AG10803 (cell line): ENCODE data around the gene CASKIN1.

Experiments
- DNase-seq: peaks from one replicate; pipeline ENCODE4 v3.0.0; 2010; ENCODE audit warnings: low read depth
- H3K4me3 ChIP-seq: 2 replicates; pipeline ENCODE4 v1.5.1; 2011; ENCODE audit warnings: mild to moderate bottlenecking, low read length, control low read depth
- TF ChIP-seq, protein P1 (sequence below): conservative IDR thresholded peaks from 2 replicates; pipeline ENCODE4 v1.5.1; 2011; ENCODE audit warnings: mild to moderate bottlenecking, low read length, control low read depth, inconsistent platforms

CASKIN1 gene

GRCh38 chr16:2196981-2197511, 641 bp upstream of the CASKIN1 start:
- DNase-seq = no peak
- no peak overlapping the region for H3K4me3 ChIP-seq
- TF ChIP-seq, protein P1, sequence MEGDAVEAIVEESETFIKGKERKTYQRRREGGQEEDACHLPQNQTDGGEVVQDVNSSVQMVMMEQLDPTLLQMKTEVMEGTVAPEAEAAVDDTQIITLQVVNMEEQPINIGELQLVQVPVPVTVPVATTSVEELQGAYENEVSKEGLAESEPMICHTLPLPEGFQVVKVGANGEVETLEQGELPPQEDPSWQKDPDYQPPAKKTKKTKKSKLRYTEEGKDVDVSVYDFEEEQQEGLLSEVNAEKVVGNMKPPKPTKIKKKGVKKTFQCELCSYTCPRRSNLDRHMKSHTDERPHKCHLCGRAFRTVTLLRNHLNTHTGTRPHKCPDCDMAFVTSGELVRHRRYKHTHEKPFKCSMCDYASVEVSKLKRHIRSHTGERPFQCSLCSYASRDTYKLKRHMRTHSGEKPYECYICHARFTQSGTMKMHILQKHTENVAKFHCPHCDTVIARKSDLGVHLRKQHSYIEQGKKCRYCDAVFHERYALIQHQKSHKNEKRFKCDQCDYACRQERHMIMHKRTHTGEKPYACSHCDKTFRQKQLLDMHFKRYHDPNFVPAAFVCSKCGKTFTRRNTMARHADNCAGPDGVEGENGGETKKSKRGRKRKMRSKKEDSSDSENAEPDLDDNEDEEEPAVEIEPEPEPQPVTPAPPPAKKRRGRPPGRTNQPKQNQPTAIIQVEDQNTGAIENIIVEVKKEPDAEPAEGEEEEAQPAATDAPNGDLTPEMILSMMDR = no peak

- DNase-seq = no peak
- TF ChIP-seq, protein P1 = no peak
- H3K4me3 ChIP-seq = no peak overlapping the region
Observed at GRCh38 chr16:2195322-2196161, 863 bp downstream of the CASKIN1 start.

GRCh38 chr16:2194852-2195321, 1.5 kb downstream of the CASKIN1 start:
- DNase-seq = peak; percentile 33
- no peak overlapping the region for H3K4me3 ChIP-seq
- TF ChIP-seq, protein P1 = peak; percentile 37

DNA sequence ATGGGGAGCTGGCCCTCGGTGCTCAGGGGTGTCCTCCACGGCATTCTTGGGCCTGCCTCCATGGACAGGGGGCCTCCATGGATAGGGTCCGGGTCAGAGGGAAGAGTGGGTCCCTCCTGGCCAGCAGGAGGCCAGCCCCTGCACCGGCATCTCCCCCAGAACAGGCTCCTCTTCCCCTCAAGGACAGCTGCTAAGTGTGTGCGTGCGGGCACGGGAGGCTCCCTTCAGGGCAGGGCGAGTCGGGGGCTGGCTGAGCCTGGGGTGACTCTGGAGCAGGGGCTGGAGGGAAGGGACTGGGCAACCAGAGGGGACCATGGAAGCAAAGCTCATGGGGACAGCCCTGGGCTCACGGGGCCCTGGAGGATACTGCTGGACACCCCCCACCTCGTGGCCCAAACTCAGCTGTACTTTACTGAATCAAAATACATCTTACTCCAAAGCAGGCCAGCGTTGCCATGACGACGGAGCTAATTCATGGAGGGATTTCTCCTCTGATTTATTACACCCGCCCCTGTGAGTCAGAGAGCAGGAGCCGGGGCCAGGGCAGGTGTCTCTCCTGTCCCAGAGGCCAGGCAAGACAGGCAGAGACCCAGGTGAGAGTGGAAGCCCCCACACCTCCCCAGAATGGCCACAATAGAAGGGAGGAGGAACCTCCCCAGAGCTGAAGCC, 2.1 kb downstream of the CASKIN1 start:
- peak; percentile 22 for DNase-seq

DNA sequence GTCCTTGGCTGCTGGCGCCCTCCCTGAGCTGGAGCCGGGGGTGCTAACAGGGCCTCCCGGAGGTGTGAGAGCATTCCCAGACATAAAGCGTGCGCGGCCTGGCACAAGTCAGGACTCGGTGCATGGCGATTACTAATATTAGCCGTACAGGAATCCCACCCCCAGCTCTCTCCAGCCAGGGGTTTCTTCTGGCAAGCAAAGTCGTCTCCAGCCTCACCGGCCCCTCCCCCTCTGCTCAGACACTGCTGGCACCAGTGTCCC, 5.0 kb downstream of the CASKIN1 start:
- TF ChIP-seq, protein P1 = no peak
- no peak for DNase-seq
- no peak overlapping the region for H3K4me3 ChIP-seq

More for the DNA sequence above, 2.1 kb downstream of the CASKIN1 start:
- TF ChIP-seq, protein P1 = no peak
- H3K4me3 ChIP-seq = no peak overlapping the region

GRCh38 chr16:2190659-2191445, 5.6 kb downstream of the CASKIN1 start:
- H3K4me3 ChIP-seq = no peak overlapping the region
- TF ChIP-seq, protein P1 = no peak
- DNase-seq = no peak
